Activated T-cell treated with anti-CD3 and anti-CD28 coated beads, Interleukin-2, amount 50 U/mL, for 24 hours (primary cell): ENCODE measurements around the gene CPE.

Experiments
- DNase-seq: peaks from one replicate; pipeline ENCODE4 v3.0.0-alpha.2; 2020
- H3K27ac Mint-ChIP-seq: 2 replicates; pipeline ENCODE4 v1.8.0; 2020; ENCODE audit warnings: mild to moderate bottlenecking, mixed read lengths
- H3K27me3 Mint-ChIP-seq: 2 replicates; pipeline ENCODE4 v1.8.0; 2020; ENCODE audit warnings: mixed read lengths
- H3K36me3 Mint-ChIP-seq: 2 replicates; pipeline ENCODE4 v1.8.0; 2020; ENCODE audit warnings: low read depth, mixed read lengths
- H3K4me1 Mint-ChIP-seq: 2 replicates; pipeline ENCODE4 v1.8.0; 2020; ENCODE audit warnings: low read depth, mixed read lengths
- H3K4me3 Mint-ChIP-seq: 2 replicates; pipeline ENCODE4 v1.8.0; 2020; ENCODE audit warnings: mild to moderate bottlenecking, moderate library complexity, mixed read lengths
- H3K9me3 Mint-ChIP-seq: 2 replicates; pipeline ENCODE4 v1.8.0; 2020; ENCODE audit warnings: mixed read lengths

CPE gene

GRCh38 chr4:165541851-165542459 is 163.1 kb downstream of the CPE start:
- DNase-seq: no peak
- Mint-ChIP-seq H3K27ac (no peak overlapping the region), H3K4me3 (no peak overlapping the region)

GRCh38 chr4:165542476-165542875 is 163.7 kb downstream of the CPE start:
- DNase-seq: no peak
- Mint-ChIP-seq H3K4me3 (no peak overlapping the region), H3K27me3 (peaks cover 6% of the 10 kb centered on the region), H3K4me1 (peaks cover 4% of the 10 kb centered on the region), H3K9me3 (no peaks in the 10 kb centered on the region), H3K36me3 (no peaks in the 10 kb centered on the region), H3K27ac (no peak overlapping the region)

More at GRCh38 chr4:165541851-165542459, 163.1 kb downstream of the CPE start:
- Mint-ChIP-seq H3K27me3 (peaks cover 6% of the 10 kb centered on the region), H3K9me3 (no peaks in the 10 kb centered on the region), H3K36me3 (no peaks in the 10 kb centered on the region), H3K4me1 (peaks cover 2% of the 10 kb centered on the region)
